Right forelimb (tissue), 1 donor: ENCODE results near the gene CDCA4.
"Not testable (repeated sequence)": the region's sequence is repeated elsewhere in the genome, so short reads cannot be mapped to it uniquely, and the experiment has no call there.

Experiments used
- DNase-seq: peaks from one replicate; pipeline ENCODE4 v3.0.0-alpha.2; 2018

Gene CDCA4

GRCh38 chr14:105056303-105056831 is 35.5 kb upstream of the CDCA4 start:
- DNase-seq: no peak

GRCh38 chr14:105055736-105056302 is 34.9 kb upstream of the CDCA4 start:
- DNase-seq: no peak

GRCh38 chr14:105055334-105055733 is 34.5 kb upstream of the CDCA4 start:
- DNase-seq: no peak

- no peak for DNase-seq
Observed at GRCh38 chr14:105053996-105054395, 33.1 kb upstream of the CDCA4 start.

- DNase-seq: no peak
Observed at GRCh38 chr14:105053421-105053820, 32.5 kb upstream of the CDCA4 start.

GRCh38 chr14:105052110-105052458 is 31.2 kb upstream of the CDCA4 start:
- DNase-seq: no peak

GRCh38 chr14:105051182-105052109 is 30.6 kb upstream of the CDCA4 start:
- DNase-seq: no peak

GRCh38 chr14:105050551-105050897 is 29.6 kb upstream of the CDCA4 start:
- peak; percentile 63 for DNase-seq

GRCh38 chr14:105049753-105050550 is 29.1 kb upstream of the CDCA4 start:
- peak; percentile 15 for DNase-seq

GRCh38 chr14:105047283-105048016 is 26.6 kb upstream of the CDCA4 start:
- peak; percentile 39 for DNase-seq

- DNase-seq: peak; percentile 32
Observed at GRCh38 chr14:105046891-105047282, 26.0 kb upstream of the CDCA4 start.

GRCh38 chr14:105045710-105046326 is 24.9 kb upstream of the CDCA4 start:
- peak; percentile 95 for DNase-seq

GRCh38 chr14:105043641-105044040 is 22.8 kb upstream of the CDCA4 start:
- peak; percentile 19 for DNase-seq

- DNase-seq: peak; percentile 29
Observed at GRCh38 chr14:105042813-105043212, 21.9 kb upstream of the CDCA4 start.

GRCh38 chr14:105041841-105042765 is 21.2 kb upstream of the CDCA4 start:
- peak; percentile 34 for DNase-seq

GRCh38 chr14:105039458-105040205 is 18.7 kb upstream of the CDCA4 start:
- peak; percentile 18 for DNase-seq

GRCh38 chr14:105035616-105036015 is 14.7 kb upstream of the CDCA4 start:
- not testable (repeated sequence) for DNase-seq

- DNase-seq: peak; percentile 36
Observed at GRCh38 chr14:105034315-105035039, 13.6 kb upstream of the CDCA4 start.

GRCh38 chr14:105033412-105033900 is 12.6 kb upstream of the CDCA4 start:
- peak; percentile 42 for DNase-seq
